HUES64 (cell line): ENCODE data around the gene NIPBL.
A peak's percentile ranks its signal among the peaks of the same experiment; 100 is the strongest.

Experiments
- H3K27ac ChIP-seq: 2 replicates; pipeline ENCODE4 v1.7.0; 2013; ENCODE audit warnings: low read depth, low read length, inconsistent platforms
- H3K27me3 ChIP-seq: 2 replicates; pipeline ENCODE4 v1.6.1; 2013; ENCODE audit warnings: mild to moderate bottlenecking, low read length; ENCODE audit not compliant: insufficient read depth
- H3K36me3 ChIP-seq: 2 replicates; pipeline ENCODE4 v1.6.1; 2013; ENCODE audit warnings: mild to moderate bottlenecking, low read length; ENCODE audit not compliant: insufficient read depth
- H3K4me1 ChIP-seq: 2 replicates; pipeline ENCODE4 v1.6.1; 2013; ENCODE audit warnings: mild to moderate bottlenecking, low read length, moderate library complexity; ENCODE audit not compliant: insufficient read depth
- H3K4me3 ChIP-seq: 2 replicates; pipeline ENCODE4 v1.5.1; 2013; ENCODE audit warnings: mild to moderate bottlenecking, low read length, moderate library complexity
- H3K9ac ChIP-seq: 2 replicates; pipeline ENCODE4 v1.6.1; 2013; ENCODE audit warnings: mild to moderate bottlenecking, low read depth, low read length
- H3K9me3 ChIP-seq: 2 replicates; pipeline ENCODE4 v1.6.1; 2013; ENCODE audit warnings: low read depth, low read length; ENCODE audit not compliant: insufficient read depth
- WGBS: fragments of 150-250, 120-280 bp; methylation state at CpG from one replicate; pipeline ENCODE4 v1.1.7; 2013; ENCODE audit warnings: missing lambda C conversion rate; 5-methylcytosine and 5-hydroxymethylcytosine counted together

The NIPBL gene

GRCh38 chr5:36854402-36855140 is 22.0 kb upstream of the NIPBL start:
- H3K9me3 ChIP-seq: no peaks in the 10 kb centered on the region
- no peak overlapping the region for H3K4me3 ChIP-seq
- WGBS: 88% methylated on average over 15 of the region's 16 CpGs
- H3K4me1 ChIP-seq: peaks cover 4% of the 10 kb centered on the region; the same call in 1 of the 2 replicates
- no peaks in the 10 kb centered on the region for H3K36me3 ChIP-seq
- H3K27ac ChIP-seq: no peak overlapping the region
- peak overlapping the region; percentile 68 for H3K9ac ChIP-seq
- H3K27me3 ChIP-seq: no peaks in the 10 kb centered on the region

GRCh38 chr5:36855141-36855495 is 21.5 kb upstream of the NIPBL start:
- WGBS: 95% methylated on average over 10 of the region's 10 CpGs
- Histone ChIP-seq H3K27ac (no peak overlapping the region), H3K9me3 (no peaks in the 10 kb centered on the region), H3K9ac (no peak overlapping the region), H3K4me1 (peaks cover 8% of the 10 kb centered on the region; the same call in 1 of the 2 replicates), H3K27me3 (no peaks in the 10 kb centered on the region), H3K36me3 (no peaks in the 10 kb centered on the region), H3K4me3 (no peak overlapping the region)

GRCh38 chr5:36861871-36862270 is 14.7 kb upstream of the NIPBL start:
- H3K36me3 ChIP-seq: no peaks in the 10 kb centered on the region
- no peaks in the 10 kb centered on the region for H3K27me3 ChIP-seq
- no peak overlapping the region for H3K27ac ChIP-seq
- no peak overlapping the region for H3K9ac ChIP-seq
- H3K4me1 ChIP-seq: peaks cover 8% of the 10 kb centered on the region; the same call in 1 of the 2 replicates
- no peaks in the 10 kb centered on the region for H3K9me3 ChIP-seq
- no peak overlapping the region for H3K4me3 ChIP-seq
- WGBS: 93% methylated on average over 1 of the region's 1 CpG

- Histone ChIP-seq H3K4me1 (peaks cover 11% of the 10 kb centered on the region), H3K9me3 (no peaks in the 10 kb centered on the region), H3K4me3 (no peak overlapping the region), H3K27ac (no peak overlapping the region), H3K36me3 (peaks cover 3% of the 10 kb centered on the region; the same call in 1 of the 2 replicates), H3K9ac (no peak overlapping the region), H3K27me3 (no peaks in the 10 kb centered on the region)
- 50% methylated on average over 1 of the region's 2 CpGs for WGBS
These were observed 6.0 kb upstream of the NIPBL start for GRCh38 chr5:36870399-36871040.

GRCh38 chr5:36874465-36874864 is 2.1 kb upstream of the NIPBL start:
- Histone ChIP-seq H3K9me3 (no peaks in the 10 kb centered on the region), H3K4me1 (peaks cover 17% of the 10 kb centered on the region), H3K9ac (no peak overlapping the region), H3K27me3 (no peaks in the 10 kb centered on the region), H3K36me3 (peaks cover 3% of the 10 kb centered on the region; the same call in 1 of the 2 replicates), H3K27ac (no peak overlapping the region), H3K4me3 (peak overlapping the region; percentile 94)
- WGBS: 39% methylated on average over 3 of the region's 3 CpGs

- Histone ChIP-seq H3K4me3 (peak overlapping the region; percentile 94), H3K36me3 (peaks cover 3% of the 10 kb centered on the region; the same call in 1 of the 2 replicates), H3K9ac (peak overlapping the region; percentile 92), H3K27me3 (no peaks in the 10 kb centered on the region), H3K4me1 (peaks cover 24% of the 10 kb centered on the region), H3K27ac (peak overlapping the region; percentile 86; the same call in 1 of the 2 replicates), H3K9me3 (no peaks in the 10 kb centered on the region)
- WGBS: 3% methylated on average over 26 of the region's 26 CpGs
These were observed 1.3 kb upstream of the NIPBL start for GRCh38 chr5:36875051-36875789.

GRCh38 chr5:36875790-36876298 is 725 bp upstream of the NIPBL start:
- under 1% methylated on average over 47 of the region's 47 CpGs for WGBS
- Histone ChIP-seq H3K9ac (peak overlapping the region; percentile 92), H3K9me3 (no peaks in the 10 kb centered on the region), H3K36me3 (peaks cover 3% of the 10 kb centered on the region; the same call in 1 of the 2 replicates), H3K4me3 (peak overlapping the region; percentile 94), H3K4me1 (peaks cover 30% of the 10 kb centered on the region), H3K27me3 (no peaks in the 10 kb centered on the region), H3K27ac (peak overlapping the region; percentile 86)

- peak overlapping the region; percentile 94 for H3K4me3 ChIP-seq
- H3K36me3 ChIP-seq: no peaks in the 10 kb centered on the region; the same call in 1 of the 2 replicates
- WGBS: under 1% methylated on average over 56 of the region's 57 CpGs
- no peaks in the 10 kb centered on the region for H3K27me3 ChIP-seq
- H3K9ac ChIP-seq: peak overlapping the region; percentile 89
- H3K4me1 ChIP-seq: peaks cover 34% of the 10 kb centered on the region
- H3K9me3 ChIP-seq: no peaks in the 10 kb centered on the region
- peak overlapping the region; percentile 93 for H3K27ac ChIP-seq
These were observed 547 bp downstream of the NIPBL start for GRCh38 chr5:36876965-36877666.

- Histone ChIP-seq H3K27ac (peak overlapping the region; percentile 93), H3K9me3 (no peaks in the 10 kb centered on the region), H3K27me3 (no peaks in the 10 kb centered on the region), H3K4me1 (peaks cover 34% of the 10 kb centered on the region), H3K36me3 (no peaks in the 10 kb centered on the region), H3K9ac (peak overlapping the region; percentile 89), H3K4me3 (peak overlapping the region; percentile 94)
- 3% methylated on average over 8 of the region's 11 CpGs for WGBS
These were observed 1.3 kb downstream of the NIPBL start for GRCh38 chr5:36877667-36878391.
